DND-41 (cell line): ENCODE measurements around the gene SFTA2.

Experiments used
- ATAC-seq: fragments of 200-7000 bp; cut with Tn5 transposase; 3 replicates; pipeline ENCODE4 v1.9.1; 2021; ENCODE audit warnings: low read depth; ENCODE audit not compliant: insufficient read depth
- DNase-seq: peaks from one replicate; pipeline ENCODE4 v3.0.0-alpha.2; 2020
- H2AFZ ChIP-seq: 2 replicates; pipeline ENCODE4 v1.6.0; 2012; ENCODE audit warnings: low read depth, low read length
- H3K27ac ChIP-seq: 2 replicates; pipeline ENCODE4 v1.5.1; 2012; ENCODE audit warnings: low read length, inconsistent platforms
- H3K27me3 ChIP-seq: fragments of 200-600 bp; sonication (generic); 2 replicates; pipeline ENCODE4 v1.6.0; 2012; ENCODE audit warnings: low read length, mild to moderate bottlenecking, inconsistent platforms; ENCODE audit not compliant: insufficient read depth, poor library complexity
- H3K36me3 ChIP-seq: 2 replicates; pipeline ENCODE4 v1.5.1; 2012; ENCODE audit warnings: low read length, inconsistent platforms; ENCODE audit not compliant: insufficient read depth
- H3K4me1 ChIP-seq: 2 replicates; pipeline ENCODE4 v1.5.1; 2012; ENCODE audit warnings: mild to moderate bottlenecking, low read length; ENCODE audit not compliant: insufficient read depth
- H3K4me2 ChIP-seq: 2 replicates; pipeline ENCODE4 v1.6.0; 2012; ENCODE audit warnings: mild to moderate bottlenecking, moderate library complexity, low read length, inconsistent platforms; ENCODE audit not compliant: insufficient read depth
- H3K4me3 ChIP-seq, 2 experiments: fragments of 200-600 bp in 1 of 2; shearing (Covaris generic) in 1 of 2; 2 replicates each; pipeline ENCODE4 v1.5.1; 2012 to 2016; ENCODE audit warnings: inconsistent platforms in 2 of 2, low read length in 2 of 2, mild to moderate bottlenecking in 2 of 2, low read depth in 1 of 2, moderate library complexity in 1 of 2
- H3K79me2 ChIP-seq: 2 replicates; pipeline ENCODE4 v1.6.0; 2012; ENCODE audit warnings: low read length, inconsistent platforms; ENCODE audit not compliant: insufficient read depth
- H3K9ac ChIP-seq: 2 replicates; pipeline ENCODE4 v1.6.0; 2012; ENCODE audit warnings: low read depth, mild to moderate bottlenecking, inconsistent platforms, low read length, moderate library complexity
- H3K9me3 ChIP-seq: 2 replicates; pipeline ENCODE4 v1.5.1; 2012; ENCODE audit warnings: low read length, moderate library complexity, mild to moderate bottlenecking, inconsistent platforms; ENCODE audit not compliant: insufficient read depth, severe bottlenecking
- H4K20me1 ChIP-seq: 2 replicates; pipeline ENCODE4 v1.6.0; 2012; ENCODE audit warnings: low read length; ENCODE audit not compliant: insufficient read depth
- CTCF ChIP-seq: IDR thresholded peaks from 2 replicates; pipeline ENCODE4 v1.5.1; 2012; ENCODE audit warnings: borderline replicate concordance, low read length, moderate library complexity, mild to moderate bottlenecking; ENCODE audit not compliant: poor library complexity, severe bottlenecking; ENCODE audit errors: extremely low read depth
- EZH2 ChIP-seq: IDR thresholded peaks from 3 replicates; pipeline ENCODE4 v1.6.1; 2012; ENCODE audit warnings: borderline replicate concordance, low read depth, mild to moderate bottlenecking, moderate library complexity, low read length, inconsistent platforms; ENCODE audit not compliant: severe bottlenecking

SFTA2 gene

GRCh38 chr6:30966154-30966553 lies 34.2 kb upstream of the SFTA2 start:
- no peaks in the 10 kb centered on the region for H3K36me3 ChIP-seq
- no peak overlapping the region for H2AFZ ChIP-seq
- peaks cover 15% of the 10 kb centered on the region for H3K27me3 ChIP-seq
- no peak overlapping the region for H3K27ac ChIP-seq
- no peaks in the 10 kb centered on the region for H4K20me1 ChIP-seq
- H3K9me3 ChIP-seq: no peaks in the 10 kb centered on the region
- no peaks in the 10 kb centered on the region for H3K4me1 ChIP-seq
- H3K9ac ChIP-seq: no peak overlapping the region
- H3K4me3 ChIP-seq: no peak overlapping the region
- no peak for TF ChIP-seq CTCF
- no peak for TF ChIP-seq EZH2
- no peaks in the 10 kb centered on the region for H3K79me2 ChIP-seq
- no peak for DNase-seq
- no peak overlapping the region for H3K4me2 ChIP-seq
- no peak for ATAC-seq

DNA sequence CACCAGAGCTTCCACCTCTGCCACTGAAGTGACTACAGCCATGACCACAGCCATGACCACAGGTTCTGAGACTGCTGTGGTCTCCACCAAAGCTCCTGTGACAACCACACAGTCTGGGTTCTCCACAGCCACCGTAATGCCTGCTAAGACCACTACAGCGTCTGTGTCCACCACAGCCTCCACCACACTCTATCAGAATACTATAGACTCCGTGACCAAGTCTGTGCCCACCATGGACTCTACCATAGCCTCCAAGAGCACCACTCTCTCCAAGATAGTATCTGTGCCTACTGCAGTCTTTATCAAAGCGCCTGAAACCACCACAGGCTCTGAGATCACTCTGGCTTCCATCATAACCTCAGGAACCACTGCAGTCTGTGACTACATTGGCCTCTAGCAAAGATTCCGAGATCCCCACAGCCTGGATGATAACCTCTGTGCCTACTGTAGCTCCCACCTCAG lies 33.2 kb upstream of the SFTA2 start:
- no peak overlapping the region for H2AFZ ChIP-seq
- H4K20me1 ChIP-seq: no peaks in the 10 kb centered on the region
- H3K27ac ChIP-seq: no peak overlapping the region
- DNase-seq (no peak), ATAC-seq (peak; percentile 53)
- no peaks in the 10 kb centered on the region for H3K79me2 ChIP-seq
- H3K4me2 ChIP-seq: no peak overlapping the region
- H3K36me3 ChIP-seq: no peaks in the 10 kb centered on the region
- H3K4me3 ChIP-seq: no peak overlapping the region
- no peaks in the 10 kb centered on the region for H3K4me1 ChIP-seq
- no peak overlapping the region for H3K9ac ChIP-seq
- H3K9me3 ChIP-seq: no peaks in the 10 kb centered on the region
- peaks cover 15% of the 10 kb centered on the region for H3K27me3 ChIP-seq
- TF ChIP-seq CTCF (no peak), EZH2 (no peak)

- H3K4me1 ChIP-seq: no peaks in the 10 kb centered on the region
- H2AFZ ChIP-seq: no peak overlapping the region
- no peak overlapping the region for H3K9ac ChIP-seq
- no peak for DNase-seq
- no peak for TF ChIP-seq CTCF
- no peak for TF ChIP-seq EZH2
- H3K27ac ChIP-seq: no peak overlapping the region
- no peaks in the 10 kb centered on the region for H3K9me3 ChIP-seq
- no peaks in the 10 kb centered on the region for H4K20me1 ChIP-seq
- no peaks in the 10 kb centered on the region for H3K36me3 ChIP-seq
- ATAC-seq: peak; percentile 44; the same call in 2 of the 3 replicates
- H3K27me3 ChIP-seq: peaks cover 15% of the 10 kb centered on the region
- H3K4me2 ChIP-seq: no peak overlapping the region
- H3K4me3 ChIP-seq: no peak overlapping the region
- no peaks in the 10 kb centered on the region for H3K79me2 ChIP-seq
These were observed 32.1 kb upstream of the SFTA2 start for GRCh38 chr6:30964075-30964474.

- H3K27me3 ChIP-seq: peaks cover 15% of the 10 kb centered on the region
- H3K4me2 ChIP-seq: no peak overlapping the region
- no peaks in the 10 kb centered on the region for H3K36me3 ChIP-seq
- no peak overlapping the region for H2AFZ ChIP-seq
- H3K4me3 ChIP-seq: no peak overlapping the region
- H3K4me1 ChIP-seq: no peaks in the 10 kb centered on the region
- H4K20me1 ChIP-seq: no peaks in the 10 kb centered on the region
- ATAC-seq: no peak
- no peak for DNase-seq
- no peaks in the 10 kb centered on the region for H3K79me2 ChIP-seq
- no peak overlapping the region for H3K9ac ChIP-seq
- H3K9me3 ChIP-seq: no peaks in the 10 kb centered on the region
- no peak for TF ChIP-seq CTCF
- TF ChIP-seq EZH2: no peak
- H3K27ac ChIP-seq: no peak overlapping the region
These were observed 31.7 kb upstream of the SFTA2 start for GRCh38 chr6:30963641-30964040.
